ENCODE results near the gene DNAH7. TPM values are rescaled to one million over a fixed set of nuclear protein-coding genes. Genes with fewer than 3 reads are reported as not detected.

The DNAH7 gene
- total and polyA plus RNA-seq, 2 of the 8 experiments (the other 6 are each of a cell fraction or from before 2014, with no cell fraction given): 0.07 to 0.08 TPM

- TF ChIP-seq GABPA (IDR thresholded peaks at IDR 0.05; ENCODE audit: borderline replicate concordance, insufficient read depth, low read length): no peak
These were observed 18.1 kb upstream of the DNAH7 start (continued) for GRCh38 chr2:196086517-196087368.
